ENCODE measurements around the gene NLRP9. TPM values are rescaled to one million over a fixed set of nuclear protein-coding genes. Genes with fewer than 3 reads are reported as not detected.

The NLRP9 gene
- total and polyA plus RNA-seq, 4 experiments from 2014 or later, result not detected

DNA sequence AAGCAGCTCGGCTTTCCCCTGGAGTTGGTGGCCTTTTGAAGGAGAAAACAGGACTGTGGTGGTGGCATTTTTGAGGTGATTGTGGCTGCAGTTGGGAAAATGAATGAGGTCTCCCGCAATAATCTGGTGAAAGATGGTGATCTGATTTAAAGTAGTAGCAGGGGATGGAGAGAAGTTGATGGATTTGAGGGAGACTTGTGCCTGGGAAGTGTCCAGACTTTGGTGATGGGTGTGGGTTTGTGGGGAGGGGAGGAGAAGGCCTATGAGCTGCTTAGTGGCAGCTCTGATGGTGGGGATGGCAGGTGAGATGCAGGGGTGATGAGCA lies 67.2 kb downstream of the NLRP9 start:
- Mint-ChIP-seq H3K27ac (peak overlapping the region in 5 of 7 donors; percentile 36 to 94 (median 79)), H3K4me1 (peaks cover 14 to 64% (median 25%) of the 10 kb centered on the region in 4 donors), H3K27me3 (no peaks in the 10 kb centered on the region), H3K9me3 (peaks cover 0 to 1% (median 0%) of the 10 kb centered on the region in 8 donors), H3K36me3 (peaks cover 23 to 65% of the 10 kb centered on the region in 2 donors), H3K4me3 (peak overlapping the region in 2 of 8 donors; percentile 35 to 49)
- no peak overlapping the region for H3K27ac ChIP-seq (ENCODE audit: low read depth, low read length)
- CTCF ChIA-PET (ENCODE audit: partially characterized antibody), result interaction anchor here (1.4 to 1.9 kb wide), 4 partner anchors 11 to 38 kb away, joined by 3 to 11 read pairs (median 8); partner anchors contain the start of gene U2AF2
- H3K9me3 ChIP-seq (ENCODE audit: control insufficient read depth in 1 of 2, low read length in 2 of 2), result no peaks in the 10 kb centered on the region
- peaks cover 55% of the 10 kb centered on the region for H3K36me3 ChIP-seq (ENCODE audit: insufficient read depth, low read length)
- H3K4me3 ChIP-seq (ENCODE audit: low read length in 2 of 2), result no peak overlapping the region
- POLR2A ChIA-PET (ENCODE audit: partially characterized antibody), result interaction anchor here (1.2 to 1.5 kb wide), 2 partner anchors 14 to 582 kb away, joined by 3 to 12 read pairs; no protein-coding TSS in a partner anchor
- H3K27me3 ChIP-seq (ENCODE audit: insufficient read depth, low read length), result no peaks in the 10 kb centered on the region
- peaks cover 33% of the 10 kb centered on the region for H3K4me1 ChIP-seq (ENCODE audit: insufficient read depth, low read length)
- no peak for DNase-seq
- intact Hi-C loops (cut with micrococcal nuclease), result no loop called here

- ChIA-PET POLR2A (ENCODE audit: partially characterized antibody) (interaction anchor here (1.2 to 1.5 kb wide), 2 partner anchors 14 to 581 kb away, joined by 3 to 12 read pairs; no protein-coding TSS in a partner anchor), CTCF (ENCODE audit: partially characterized antibody) (interaction anchor here (1.4 to 1.9 kb wide), 4 partner anchors 11 to 38 kb away, joined by 3 to 11 read pairs (median 8); partner anchors contain the start of gene U2AF2)
- Mint-ChIP-seq H3K36me3 (peaks cover 23 to 64% of the 10 kb centered on the region in 2 donors), H3K27ac (peak overlapping the region in 4 of 7 donors; percentile 25 to 94 (median 55)), H3K9me3 (peaks cover 0 to 1% (median 0%) of the 10 kb centered on the region in 8 donors), H3K4me1 (peaks cover 9 to 61% (median 21%) of the 10 kb centered on the region in 4 donors), H3K4me3 (peak overlapping the region in 2 of 8 donors; percentile 35 to 49), H3K27me3 (no peaks in the 10 kb centered on the region)
- Histone ChIP-seq H3K9me3 (ENCODE audit: control insufficient read depth in 1 of 2, low read length in 2 of 2) (no peaks in the 10 kb centered on the region), H3K4me3 (ENCODE audit: low read length in 2 of 2) (no peak overlapping the region), H3K27ac (ENCODE audit: low read depth, low read length) (no peak overlapping the region), H3K36me3 (ENCODE audit: insufficient read depth, low read length) (peaks cover 59% of the 10 kb centered on the region), H3K27me3 (ENCODE audit: insufficient read depth, low read length) (no peaks in the 10 kb centered on the region), H3K4me1 (ENCODE audit: insufficient read depth, low read length) (peaks cover 27% of the 10 kb centered on the region)
- intact Hi-C loops (cut with micrococcal nuclease), result no loop called here
- peak in 1 of 5 donors; percentile 28 for DNase-seq
Measured at GRCh38 chr19:55670280-55671053, 67.7 kb downstream of the NLRP9 start.

DNA sequence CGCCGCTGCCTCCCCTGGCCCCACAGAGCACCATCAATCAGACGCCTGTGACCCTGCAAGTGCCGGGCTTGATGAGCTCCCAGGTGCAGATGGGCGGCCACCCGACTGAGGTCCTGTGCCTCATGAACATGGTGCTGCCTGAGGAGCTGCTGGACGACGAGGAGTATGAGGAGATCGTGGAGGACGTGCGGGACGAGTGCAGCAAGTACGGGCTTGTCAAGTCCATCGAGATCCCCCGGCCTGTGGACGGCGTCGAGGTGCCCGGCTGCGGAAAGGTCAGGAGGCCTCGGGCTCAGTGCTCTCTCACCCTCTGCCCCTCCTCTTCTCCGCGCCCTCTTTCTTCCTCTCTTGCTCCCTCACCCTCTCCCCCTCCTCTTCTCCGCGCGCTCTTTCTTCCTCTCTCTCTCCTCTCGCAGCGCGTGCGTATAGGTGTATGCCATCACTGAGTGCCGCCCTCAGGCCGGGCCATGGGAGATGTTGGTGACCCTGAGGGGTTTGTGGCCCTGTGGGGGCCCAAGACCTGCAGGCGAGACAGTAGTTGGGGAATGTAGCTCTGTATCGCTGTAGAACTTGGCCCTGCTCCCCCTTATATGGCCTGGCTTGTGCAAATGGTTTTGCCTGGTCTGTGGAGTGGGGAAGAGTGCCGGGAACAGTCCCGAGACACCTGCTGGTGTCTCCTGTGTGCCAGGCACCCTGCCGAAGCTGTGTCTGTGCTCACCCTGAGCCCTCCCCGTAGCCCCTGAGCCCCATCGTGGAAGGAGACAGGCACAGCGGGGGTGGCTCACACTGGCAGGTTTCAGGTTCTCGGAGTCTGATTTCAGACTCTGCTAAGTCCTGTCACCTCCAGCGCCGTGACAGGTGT lies 68.6 kb downstream of the NLRP9 start:
- Histone ChIP-seq H3K9me3 (ENCODE audit: control insufficient read depth in 1 of 2, low read length in 2 of 2) (no peaks in the 10 kb centered on the region), H3K4me1 (ENCODE audit: insufficient read depth, low read length) (peaks cover 27% of the 10 kb centered on the region), H3K27me3 (ENCODE audit: insufficient read depth, low read length) (no peaks in the 10 kb centered on the region), H3K36me3 (ENCODE audit: insufficient read depth, low read length) (peaks cover 63% of the 10 kb centered on the region), H3K4me3 (ENCODE audit: low read length in 2 of 2) (no peak overlapping the region), H3K27ac (ENCODE audit: low read depth, low read length) (no peak overlapping the region)
- peaks cover 27 to 66% of the 10 kb centered on the region in 2 donors for H3K36me3 Mint-ChIP-seq
- peak in 1 of 5 donors; percentile 31 for DNase-seq
- ChIA-PET POLR2A (ENCODE audit: partially characterized antibody) (interaction anchor here (1.1 kb wide), 1 partner anchor 15 kb away, joined by 4 read pairs; the partner anchor contains the start of gene U2AF2), CTCF (ENCODE audit: partially characterized antibody) (no interaction called here)
- peaks cover 8 to 59% (median 19%) of the 10 kb centered on the region in 4 donors for H3K4me1 Mint-ChIP-seq
- no peaks in the 10 kb centered on the region for H3K27me3 Mint-ChIP-seq
- H3K9me3 Mint-ChIP-seq, result peaks cover 0 to 3% (median 0%) of the 10 kb centered on the region in 8 donors
- intact Hi-C loops (cut with micrococcal nuclease), result no loop called here
- peak overlapping the region in 2 of 7 donors; percentile 22 to 63 for H3K27ac Mint-ChIP-seq
- no peak overlapping the region for H3K4me3 Mint-ChIP-seq

- peak overlapping the region in 2 of 7 donors; percentile 22 to 63 for H3K27ac Mint-ChIP-seq
- ChIA-PET CTCF (ENCODE audit: partially characterized antibody) (no interaction called here), POLR2A (ENCODE audit: partially characterized antibody) (interaction anchor here (1.1 to 3.3 kb wide), 2 partner anchors 12 to 14 kb away, joined by 4 to 19 read pairs; partner anchors contain the start of gene U2AF2)
- Histone ChIP-seq H3K27ac (ENCODE audit: low read depth, low read length) (no peak overlapping the region), H3K4me3 (ENCODE audit: low read length in 2 of 2) (no peak overlapping the region), H3K36me3 (ENCODE audit: insufficient read depth, low read length) (peaks cover 72% of the 10 kb centered on the region), H3K27me3 (ENCODE audit: insufficient read depth, low read length) (no peaks in the 10 kb centered on the region), H3K9me3 (ENCODE audit: control insufficient read depth in 1 of 2, low read length in 2 of 2) (no peaks in the 10 kb centered on the region), H3K4me1 (ENCODE audit: insufficient read depth, low read length) (peaks cover 22% of the 10 kb centered on the region)
- peak in 1 of 5 donors; percentile 24 for DNase-seq
- intact Hi-C loops (cut with micrococcal nuclease), result no loop called here
- H3K4me1 Mint-ChIP-seq, result peaks cover 6 to 67% (median 18%) of the 10 kb centered on the region in 4 donors
- peaks cover 31 to 72% of the 10 kb centered on the region in 2 donors for H3K36me3 Mint-ChIP-seq
- H3K9me3 Mint-ChIP-seq, result peaks cover 0 to 3% (median 0%) of the 10 kb centered on the region in 8 donors
- H3K4me3 Mint-ChIP-seq, result no peak overlapping the region
- no peaks in the 10 kb centered on the region for H3K27me3 Mint-ChIP-seq
Measured at GRCh38 chr19:55668603-55669348, 69.4 kb downstream of the NLRP9 start.

GRCh38 chr19:55667958-55668357 lies 70.2 kb downstream of the NLRP9 start:
- no peak overlapping the region for H3K4me3 ChIP-seq (ENCODE audit: low read length in 2 of 2)
- Mint-ChIP-seq H3K9me3 (peaks cover 0 to 6% (median 0%) of the 10 kb centered on the region in 8 donors), H3K4me3 (no peak overlapping the region), H3K36me3 (peaks cover 31 to 72% of the 10 kb centered on the region in 2 donors), H3K4me1 (peaks cover 7 to 65% (median 19%) of the 10 kb centered on the region in 4 donors), H3K27ac (no peak overlapping the region), H3K27me3 (no peaks in the 10 kb centered on the region)
- no peak overlapping the region for H3K27ac ChIP-seq (ENCODE audit: low read depth, low read length)
- no peaks in the 10 kb centered on the region for H3K9me3 ChIP-seq (ENCODE audit: control insufficient read depth in 1 of 2, low read length in 2 of 2)
- no peaks in the 10 kb centered on the region for H3K27me3 ChIP-seq (ENCODE audit: insufficient read depth, low read length)
- ChIA-PET CTCF (ENCODE audit: partially characterized antibody) (no interaction called here), POLR2A (ENCODE audit: partially characterized antibody) (interaction anchor here (2.0 to 3.3 kb wide), 2 partner anchors 11 to 13 kb away, joined by 7 to 19 read pairs; partner anchors contain the start of gene U2AF2)
- H3K4me1 ChIP-seq (ENCODE audit: insufficient read depth, low read length), result peaks cover 22% of the 10 kb centered on the region
- peaks cover 74% of the 10 kb centered on the region for H3K36me3 ChIP-seq (ENCODE audit: insufficient read depth, low read length)
- DNase-seq, result no peak
- intact Hi-C loops (cut with micrococcal nuclease), result no loop called here

GRCh38 chr19:55667511-55667910 lies 70.7 kb downstream of the NLRP9 start:
- Histone ChIP-seq H3K27me3 (ENCODE audit: insufficient read depth, low read length) (no peaks in the 10 kb centered on the region), H3K27ac (ENCODE audit: low read depth, low read length) (no peak overlapping the region), H3K4me1 (ENCODE audit: insufficient read depth, low read length) (peaks cover 22% of the 10 kb centered on the region), H3K4me3 (ENCODE audit: low read length in 2 of 2) (no peak overlapping the region), H3K9me3 (ENCODE audit: control insufficient read depth in 1 of 2, low read length in 2 of 2) (no peaks in the 10 kb centered on the region), H3K36me3 (ENCODE audit: insufficient read depth, low read length) (peaks cover 78% of the 10 kb centered on the region)
- Mint-ChIP-seq H3K4me1 (peaks cover 10 to 68% (median 24%) of the 10 kb centered on the region in 4 donors), H3K27ac (no peak overlapping the region), H3K27me3 (no peaks in the 10 kb centered on the region), H3K36me3 (peaks cover 36 to 76% of the 10 kb centered on the region in 2 donors), H3K4me3 (no peak overlapping the region), H3K9me3 (peaks cover 0 to 6% (median 0%) of the 10 kb centered on the region in 8 donors)
- intact Hi-C loops (cut with micrococcal nuclease), result no loop called here
- no peak for DNase-seq
- POLR2A ChIA-PET (ENCODE audit: partially characterized antibody), result interaction anchor here (2.0 to 3.3 kb wide), 2 partner anchors 10 to 13 kb away, joined by 7 to 19 read pairs; partner anchors contain the start of gene U2AF2
- CTCF ChIA-PET (ENCODE audit: partially characterized antibody), result no interaction called here

All from CD4-positive, alpha-beta memory T cell (primary cell).